ENCODE measurements around the gene C16orf87. TPM values are rescaled to one million over a fixed set of nuclear protein-coding genes. Genes with fewer than 3 reads are reported as not detected.

The C16orf87 gene
- total RNA-seq, 1 experiment from 2014 or later, result 8.7 TPM

DNA sequence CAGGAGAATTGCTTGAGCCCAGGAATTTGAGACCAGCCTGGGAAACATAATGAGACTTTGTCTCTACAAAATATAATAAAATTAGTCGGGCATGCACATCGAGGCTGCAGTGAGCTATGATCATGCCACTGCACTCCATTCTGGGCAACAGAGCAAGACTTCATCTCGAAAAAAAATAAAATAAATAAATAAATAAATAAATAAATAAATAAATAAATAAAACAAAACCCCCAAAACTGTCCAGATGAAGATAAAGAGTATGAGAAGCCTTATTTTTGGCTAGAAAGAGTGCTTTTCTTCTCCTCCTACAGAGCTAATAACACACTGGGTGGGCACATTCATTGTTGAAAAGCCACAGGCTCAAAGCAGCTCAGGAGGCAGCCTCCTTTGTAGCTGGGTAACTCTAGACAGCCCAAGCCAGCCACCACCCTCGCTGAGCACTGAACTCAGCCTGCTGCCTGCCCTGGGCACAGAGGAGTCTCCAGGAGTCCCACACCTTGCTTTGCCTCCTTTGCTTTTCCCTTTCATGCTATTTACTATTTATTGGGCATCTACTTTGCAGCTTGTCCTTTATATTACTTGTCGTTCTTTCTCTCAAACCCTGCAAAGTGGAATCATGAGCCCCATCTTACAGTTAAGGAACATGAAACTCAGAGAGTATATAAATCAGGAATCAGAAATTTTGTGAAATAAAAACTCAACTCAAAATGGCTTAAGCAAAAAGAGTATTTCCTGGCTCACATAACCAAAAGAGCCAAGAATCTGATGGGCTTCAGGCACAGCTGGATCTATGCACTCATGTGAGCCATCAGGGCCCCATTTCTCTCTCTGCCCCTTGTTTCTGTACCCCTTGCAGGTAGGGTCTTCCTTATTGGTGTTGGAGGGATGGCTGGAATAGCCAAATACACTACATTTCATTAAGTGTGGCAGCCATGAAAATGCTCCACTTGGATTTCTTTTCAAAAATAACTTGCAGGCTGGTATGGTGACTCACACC is 18.1 kb upstream of the C16orf87 start:
- Histone ChIP-seq H3K9me3 (ENCODE audit: control insufficient read depth, insufficient read depth, low read depth, low read length) (no peaks in the 10 kb centered on the region), H3K27me3 (ENCODE audit: control insufficient read depth, insufficient read depth, low read length) (no peaks in the 10 kb centered on the region), H3K4me1 (ENCODE audit: control insufficient read depth, insufficient read depth, low read length) (no peaks in the 10 kb centered on the region), H3K27ac (ENCODE audit: low read length) (no peak overlapping the region), H3K36me3 (ENCODE audit: control insufficient read depth, insufficient read depth, low read length) (no peaks in the 10 kb centered on the region), H3K4me3 (ENCODE audit: low read depth in 2 of 2, low read length in 2 of 2) (no peak overlapping the region)
- BruUV-seq (replicated peaks), result no TSS peak
- intact Hi-C loops (cut with micrococcal nuclease; ENCODE audit: unreplicated experiment) (no loop called here), in situ Hi-C loops (cut with HindIII; ENCODE audit: low pct_unique_long_range_greater_than_20kb, low sequenced_read_pairs) (no loop called here)
- no peak for DNase-seq (ENCODE audit: low read depth, low spot score)
- CTCF ChIA-PET, result no interaction called here
- POLR2A ChIA-PET, result interaction anchor here (0.7 kb wide), 1 partner anchor 103 kb away, joined by 4 read pairs; no protein-coding TSS in a partner anchor
- no peak for ATAC-seq
- TF ChIP-seq TCF7L2 (IDR thresholded peaks at IDR 0.05; ENCODE audit: low read depth, low read length) (no peak), SIN3A (IDR thresholded peaks at IDR 0.05; ENCODE audit: borderline replicate concordance, insufficient read depth, low read depth, low read length) (no peak), POLR2AphosphoS5 (IDR thresholded peaks at IDR 0.05; ENCODE audit: low read depth, low read length) (no peak)
- TF ChIP-seq, protein P1, sequence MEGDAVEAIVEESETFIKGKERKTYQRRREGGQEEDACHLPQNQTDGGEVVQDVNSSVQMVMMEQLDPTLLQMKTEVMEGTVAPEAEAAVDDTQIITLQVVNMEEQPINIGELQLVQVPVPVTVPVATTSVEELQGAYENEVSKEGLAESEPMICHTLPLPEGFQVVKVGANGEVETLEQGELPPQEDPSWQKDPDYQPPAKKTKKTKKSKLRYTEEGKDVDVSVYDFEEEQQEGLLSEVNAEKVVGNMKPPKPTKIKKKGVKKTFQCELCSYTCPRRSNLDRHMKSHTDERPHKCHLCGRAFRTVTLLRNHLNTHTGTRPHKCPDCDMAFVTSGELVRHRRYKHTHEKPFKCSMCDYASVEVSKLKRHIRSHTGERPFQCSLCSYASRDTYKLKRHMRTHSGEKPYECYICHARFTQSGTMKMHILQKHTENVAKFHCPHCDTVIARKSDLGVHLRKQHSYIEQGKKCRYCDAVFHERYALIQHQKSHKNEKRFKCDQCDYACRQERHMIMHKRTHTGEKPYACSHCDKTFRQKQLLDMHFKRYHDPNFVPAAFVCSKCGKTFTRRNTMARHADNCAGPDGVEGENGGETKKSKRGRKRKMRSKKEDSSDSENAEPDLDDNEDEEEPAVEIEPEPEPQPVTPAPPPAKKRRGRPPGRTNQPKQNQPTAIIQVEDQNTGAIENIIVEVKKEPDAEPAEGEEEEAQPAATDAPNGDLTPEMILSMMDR (IDR thresholded peaks at IDR 0.05), result no peak
- TF ChIP-seq, protein P2, sequence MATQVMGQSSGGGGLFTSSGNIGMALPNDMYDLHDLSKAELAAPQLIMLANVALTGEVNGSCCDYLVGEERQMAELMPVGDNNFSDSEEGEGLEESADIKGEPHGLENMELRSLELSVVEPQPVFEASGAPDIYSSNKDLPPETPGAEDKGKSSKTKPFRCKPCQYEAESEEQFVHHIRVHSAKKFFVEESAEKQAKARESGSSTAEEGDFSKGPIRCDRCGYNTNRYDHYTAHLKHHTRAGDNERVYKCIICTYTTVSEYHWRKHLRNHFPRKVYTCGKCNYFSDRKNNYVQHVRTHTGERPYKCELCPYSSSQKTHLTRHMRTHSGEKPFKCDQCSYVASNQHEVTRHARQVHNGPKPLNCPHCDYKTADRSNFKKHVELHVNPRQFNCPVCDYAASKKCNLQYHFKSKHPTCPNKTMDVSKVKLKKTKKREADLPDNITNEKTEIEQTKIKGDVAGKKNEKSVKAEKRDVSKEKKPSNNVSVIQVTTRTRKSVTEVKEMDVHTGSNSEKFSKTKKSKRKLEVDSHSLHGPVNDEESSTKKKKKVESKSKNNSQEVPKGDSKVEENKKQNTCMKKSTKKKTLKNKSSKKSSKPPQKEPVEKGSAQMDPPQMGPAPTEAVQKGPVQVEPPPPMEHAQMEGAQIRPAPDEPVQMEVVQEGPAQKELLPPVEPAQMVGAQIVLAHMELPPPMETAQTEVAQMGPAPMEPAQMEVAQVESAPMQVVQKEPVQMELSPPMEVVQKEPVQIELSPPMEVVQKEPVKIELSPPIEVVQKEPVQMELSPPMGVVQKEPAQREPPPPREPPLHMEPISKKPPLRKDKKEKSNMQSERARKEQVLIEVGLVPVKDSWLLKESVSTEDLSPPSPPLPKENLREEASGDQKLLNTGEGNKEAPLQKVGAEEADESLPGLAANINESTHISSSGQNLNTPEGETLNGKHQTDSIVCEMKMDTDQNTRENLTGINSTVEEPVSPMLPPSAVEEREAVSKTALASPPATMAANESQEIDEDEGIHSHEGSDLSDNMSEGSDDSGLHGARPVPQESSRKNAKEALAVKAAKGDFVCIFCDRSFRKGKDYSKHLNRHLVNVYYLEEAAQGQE (IDR thresholded peaks at IDR 0.05; ENCODE audit: insufficient read depth in 1 of 2, low read depth in 2 of 2, low read length in 1 of 2), result no peak

DNA sequence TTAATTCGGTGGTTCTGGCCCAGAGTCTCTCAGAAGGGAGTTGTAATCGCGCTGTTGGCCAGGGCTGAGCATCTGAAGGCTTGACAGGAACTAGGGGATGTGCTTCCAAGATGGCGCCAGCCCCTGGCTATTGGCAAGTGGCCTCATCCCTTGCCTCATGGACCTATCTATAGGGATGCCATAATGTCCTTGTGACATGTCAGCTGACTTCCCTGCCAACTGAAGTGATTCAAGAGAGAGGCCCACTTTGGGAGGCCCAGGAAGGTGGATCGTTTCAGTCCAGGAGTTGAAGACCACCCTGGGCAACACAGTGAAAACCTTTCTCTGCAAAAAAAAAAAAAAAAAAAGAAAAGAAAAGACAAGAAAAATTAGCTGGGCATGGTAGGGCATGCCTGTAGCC is 15.0 kb upstream of the C16orf87 start:
- POLR2A ChIA-PET, result no interaction called here
- no peaks in the 10 kb centered on the region for H3K36me3 ChIP-seq (ENCODE audit: control insufficient read depth, insufficient read depth, low read length)
- no peak overlapping the region for H3K27ac ChIP-seq (ENCODE audit: low read length)
- DNase-seq (ENCODE audit: low read depth, low spot score) (no peak), ATAC-seq (no peak)
- in situ Hi-C loops (cut with HindIII; ENCODE audit: low pct_unique_long_range_greater_than_20kb, low sequenced_read_pairs), result no loop called here
- H3K4me3 ChIP-seq (ENCODE audit: low read depth in 2 of 2, low read length in 2 of 2), result no peak overlapping the region
- no peaks in the 10 kb centered on the region for H3K4me1 ChIP-seq (ENCODE audit: control insufficient read depth, insufficient read depth, low read length)
- intact Hi-C loops (cut with micrococcal nuclease; ENCODE audit: unreplicated experiment), result no loop called here
- no peaks in the 10 kb centered on the region for H3K27me3 ChIP-seq (ENCODE audit: control insufficient read depth, insufficient read depth, low read length)
- H3K9me3 ChIP-seq (ENCODE audit: control insufficient read depth, insufficient read depth, low read depth, low read length), result no peaks in the 10 kb centered on the region
- TF ChIP-seq POLR2AphosphoS5 (IDR thresholded peaks at IDR 0.05; ENCODE audit: low read depth, low read length), result no peak
- TF ChIP-seq SIN3A (IDR thresholded peaks at IDR 0.05; ENCODE audit: borderline replicate concordance, insufficient read depth, low read depth, low read length), result no peak
- TF ChIP-seq, protein P2 (IDR thresholded peaks at IDR 0.05; ENCODE audit: insufficient read depth in 1 of 2, low read depth in 2 of 2, low read length in 1 of 2), result no peak
- TF ChIP-seq, protein P1 (IDR thresholded peaks at IDR 0.05), result no peak
- TF ChIP-seq TCF7L2 (IDR thresholded peaks at IDR 0.05; ENCODE audit: low read depth, low read length), result no peak
- CTCF ChIA-PET, result no interaction called here
- no TSS peak for BruUV-seq (replicated peaks)

All from Panc1 (cell line).